Natural killer cell (primary cell): ENCODE results near the gene HCFC2. TPM values are rescaled to one million over a fixed set of nuclear protein-coding genes. Genes with fewer than 3 reads are reported as not detected.
"Not testable (repeated sequence)": the region's sequence is repeated elsewhere in the genome, so short reads cannot be mapped to it uniquely, and the experiment has no call there.

Experiments used
- ATAC-seq, 3 donors: fragments of 150-1000 bp in 2 of 3; fragments of 200-7000 bp in 1 of 3; cut with Tn5 transposase; 1 replicate in 1 of 3; 2 replicates in 2 of 3; pipeline ENCODE4 v1.10.0; 2021; ENCODE audit warnings: mild to moderate bottlenecking in 2 of 3, moderate library complexity in 2 of 3
- DNase-seq, 2 donors: peaks; one replicate each; pipeline versions ENCODE4 v3.0.0 to v3.0.0-alpha.2; 2013 to 2021; ENCODE audit warnings: mixed read lengths in 1 of 2
- H3K27ac ChIP-seq: one replicate; pipeline ENCODE4 v1.5.1; 2013; ENCODE audit warnings: mild to moderate bottlenecking, low read length
- H3K27me3 ChIP-seq: one replicate; pipeline ENCODE4 v1.6.1; 2013; ENCODE audit warnings: low read length; ENCODE audit not compliant: control insufficient read depth, insufficient read depth
- H3K36me3 ChIP-seq: one replicate; pipeline ENCODE4 v1.6.1; 2013; ENCODE audit warnings: low read length; ENCODE audit not compliant: control insufficient read depth, insufficient read depth
- H3K4me1 ChIP-seq: one replicate; pipeline ENCODE4 v1.6.1; 2013; ENCODE audit warnings: low read length; ENCODE audit not compliant: control insufficient read depth, insufficient read depth
- H3K4me3 ChIP-seq: one replicate; pipeline ENCODE4 v1.5.1; 2013; ENCODE audit warnings: low read length
- H3K9me3 ChIP-seq: one replicate; pipeline ENCODE4 v1.6.1; 2013; ENCODE audit warnings: low read length; ENCODE audit not compliant: control insufficient read depth, insufficient read depth
- H3K27ac Mint-ChIP-seq, 2 donors: one replicate each; pipeline ENCODE4 v1.8.0; 2022; ENCODE audit warnings: mild to moderate bottlenecking in 2 of 2, mixed read lengths in 2 of 2, moderate library complexity in 1 of 2
- H3K27me3 Mint-ChIP-seq, 2 donors: one replicate each; pipeline ENCODE4 v1.8.0; 2022; ENCODE audit warnings: low read depth in 2 of 2, mixed read lengths in 2 of 2
- H3K36me3 Mint-ChIP-seq: one replicate; pipeline ENCODE4 v1.8.0; 2022; ENCODE audit warnings: mixed read lengths
- H3K4me1 Mint-ChIP-seq, 2 donors: one replicate each; pipeline ENCODE4 v1.8.0; 2022; ENCODE audit warnings: mixed read lengths in 2 of 2
- H3K4me3 Mint-ChIP-seq: one replicate; pipeline ENCODE4 v1.8.0; 2022; ENCODE audit warnings: mild to moderate bottlenecking, moderate library complexity, mixed read lengths
- H3K9me3 Mint-ChIP-seq, 2 donors: one replicate each; pipeline ENCODE4 v1.8.0; 2022; ENCODE audit warnings: mixed read lengths in 2 of 2
- WGBS: methylation state at CpG from one replicate; pipeline ENCODE4 v1.1.7; 2013; ENCODE audit warnings: missing lambda C conversion rate; ENCODE audit not compliant: insufficient coverage; 5-methylcytosine and 5-hydroxymethylcytosine counted together
- intact Hi-C: fragments of 100-400 bp; cut with micrococcal nuclease; formaldehyde crosslinking; loops from one replicate; pipeline ENCODE4 v1.14.2; 2022
- total RNA-seq, 4 donors: library from RNA; stranded (reverse); fragments of 120-200 nt in 1 of 4; gene quantifications; one replicate each; pipeline versions ENCODE4 v1.2.3 to v1.2.4, GENCODE V29; 2013 to 2022
- TF ChIP-seq, protein P1 (sequence below): fragments of 200-600 bp; IDR thresholded peaks from one replicate; pipeline ENCODE4 v1.8.0; 2022; ENCODE audit warnings: antibody characterized with exemption

HCFC2 gene
- total RNA-seq, 3 donors from 2014 or later (not counting 1 experiment from before 2014, with no cell fraction given), result 20.3 to 24.4 (median 23.8) TPM

DNA sequence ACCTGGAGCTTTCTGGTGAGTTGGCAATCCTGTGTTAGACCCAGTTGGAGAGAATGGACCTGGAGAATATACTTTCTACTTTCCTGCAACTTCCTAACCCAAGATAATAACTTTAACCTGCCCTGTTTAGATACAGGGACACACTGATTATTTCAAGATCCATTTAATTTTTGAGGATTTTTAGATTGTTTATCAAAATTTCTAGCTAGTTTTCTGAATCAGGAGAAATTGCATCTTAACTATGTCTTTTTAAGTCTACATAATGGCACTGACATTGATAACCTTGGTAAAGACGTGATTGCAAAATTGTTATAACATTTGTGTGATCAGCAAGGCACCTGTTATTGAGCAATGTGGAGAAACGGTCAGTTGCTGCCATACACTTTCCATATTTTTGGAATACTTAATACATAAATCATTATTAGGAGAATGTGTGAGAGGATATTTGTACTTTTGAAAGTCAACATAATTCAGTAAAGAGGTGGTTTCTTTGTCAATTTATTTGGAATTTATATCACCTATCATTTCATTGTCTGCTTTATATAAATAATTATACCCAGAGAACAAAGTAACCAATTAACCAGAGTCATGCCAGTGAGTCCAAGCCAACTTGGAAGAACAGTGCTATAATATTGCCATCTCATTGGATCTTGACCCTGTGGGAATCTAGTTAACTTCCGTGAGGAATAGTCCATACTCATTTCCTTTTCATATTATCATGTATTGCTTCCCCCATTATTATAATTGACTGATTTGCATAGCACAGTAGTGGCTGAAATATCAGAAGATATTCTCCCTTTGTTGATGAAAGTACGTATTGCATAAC lies 45.3 kb downstream of the HCFC2 start:
- peaks cover 16 to 18% of the 10 kb centered on the region in 2 donors for H3K4me1 Mint-ChIP-seq
- ATAC-seq (peak in 1 of 3 donors; percentile 3), DNase-seq (no peak)
- Histone ChIP-seq H3K9me3 (no peaks in the 10 kb centered on the region), H3K27me3 (no peaks in the 10 kb centered on the region), H3K27ac (no peak overlapping the region), H3K36me3 (peaks cover 14% of the 10 kb centered on the region), H3K4me1 (no peaks in the 10 kb centered on the region), H3K4me3 (no peak overlapping the region)
- WGBS, result 82% methylated on average over 3 of the region's 4 CpGs
- no peaks in the 10 kb centered on the region for H3K27me3 Mint-ChIP-seq
- H3K27ac Mint-ChIP-seq, result peak overlapping the region in 1 of 2 donors; percentile 44
- intact Hi-C loops, result loop anchor here (1.0 kb wide), 2 partner anchors 52 to 231 kb away; no protein-coding TSS in a partner anchor
- TF ChIP-seq, protein P1, sequence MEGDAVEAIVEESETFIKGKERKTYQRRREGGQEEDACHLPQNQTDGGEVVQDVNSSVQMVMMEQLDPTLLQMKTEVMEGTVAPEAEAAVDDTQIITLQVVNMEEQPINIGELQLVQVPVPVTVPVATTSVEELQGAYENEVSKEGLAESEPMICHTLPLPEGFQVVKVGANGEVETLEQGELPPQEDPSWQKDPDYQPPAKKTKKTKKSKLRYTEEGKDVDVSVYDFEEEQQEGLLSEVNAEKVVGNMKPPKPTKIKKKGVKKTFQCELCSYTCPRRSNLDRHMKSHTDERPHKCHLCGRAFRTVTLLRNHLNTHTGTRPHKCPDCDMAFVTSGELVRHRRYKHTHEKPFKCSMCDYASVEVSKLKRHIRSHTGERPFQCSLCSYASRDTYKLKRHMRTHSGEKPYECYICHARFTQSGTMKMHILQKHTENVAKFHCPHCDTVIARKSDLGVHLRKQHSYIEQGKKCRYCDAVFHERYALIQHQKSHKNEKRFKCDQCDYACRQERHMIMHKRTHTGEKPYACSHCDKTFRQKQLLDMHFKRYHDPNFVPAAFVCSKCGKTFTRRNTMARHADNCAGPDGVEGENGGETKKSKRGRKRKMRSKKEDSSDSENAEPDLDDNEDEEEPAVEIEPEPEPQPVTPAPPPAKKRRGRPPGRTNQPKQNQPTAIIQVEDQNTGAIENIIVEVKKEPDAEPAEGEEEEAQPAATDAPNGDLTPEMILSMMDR, result peak; percentile 65
- no peaks in the 10 kb centered on the region for H3K36me3 Mint-ChIP-seq
- no peaks in the 10 kb centered on the region for H3K9me3 Mint-ChIP-seq
- no peak overlapping the region for H3K4me3 Mint-ChIP-seq

DNA sequence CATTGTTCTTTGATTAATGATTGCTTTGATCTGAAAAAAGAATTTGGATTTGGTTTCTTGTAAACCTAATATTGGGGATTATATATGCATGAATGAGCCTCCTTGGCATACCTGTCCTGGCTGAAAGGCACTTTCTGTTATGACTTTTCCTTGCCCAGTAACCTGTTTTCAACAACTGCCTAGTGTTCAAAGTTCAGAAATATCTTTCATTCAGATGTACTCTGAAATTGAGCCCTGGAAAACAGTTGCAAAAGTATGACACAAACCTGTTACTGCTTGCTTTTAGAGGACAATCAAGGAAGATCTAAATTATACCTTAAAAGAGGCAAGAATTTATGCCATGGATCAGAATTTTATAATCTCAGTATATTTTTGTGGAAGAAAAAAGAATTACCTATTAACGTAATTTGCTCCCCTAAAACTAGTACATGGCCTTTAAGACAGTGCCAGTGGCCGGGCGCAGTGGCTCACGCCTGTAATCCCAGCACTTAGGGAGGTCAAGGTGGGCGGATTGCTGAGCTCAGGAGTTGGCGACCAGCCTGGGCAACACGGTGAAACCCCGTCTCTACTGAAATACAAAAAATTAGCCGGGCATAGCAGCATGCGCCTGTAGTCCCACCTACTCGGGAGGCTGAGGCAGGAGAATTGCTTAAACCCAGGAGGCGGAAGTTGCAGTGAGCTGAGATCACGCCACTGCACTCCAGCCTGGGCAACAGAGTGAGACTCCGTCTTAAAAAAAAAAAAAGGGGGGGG lies 50.7 kb downstream of the HCFC2 start:
- H3K27ac ChIP-seq, H3K4me1 ChIP-seq, H3K4me3 Mint-ChIP-seq, H3K27me3 ChIP-seq, intact Hi-C loops, H3K9me3 ChIP-seq, H3K4me3 ChIP-seq, ATAC-seq, H3K27me3 Mint-ChIP-seq, H3K9me3 Mint-ChIP-seq, H3K27ac Mint-ChIP-seq, DNase-seq, H3K36me3 Mint-ChIP-seq: not testable (repeated sequence)
- H3K4me1 Mint-ChIP-seq, result peaks cover 6 to 11% of the 10 kb centered on the region in 2 donors
- H3K36me3 ChIP-seq, result peaks cover 31% of the 10 kb centered on the region
- 98% methylated on average over 14 of the region's 14 CpGs for WGBS

DNA sequence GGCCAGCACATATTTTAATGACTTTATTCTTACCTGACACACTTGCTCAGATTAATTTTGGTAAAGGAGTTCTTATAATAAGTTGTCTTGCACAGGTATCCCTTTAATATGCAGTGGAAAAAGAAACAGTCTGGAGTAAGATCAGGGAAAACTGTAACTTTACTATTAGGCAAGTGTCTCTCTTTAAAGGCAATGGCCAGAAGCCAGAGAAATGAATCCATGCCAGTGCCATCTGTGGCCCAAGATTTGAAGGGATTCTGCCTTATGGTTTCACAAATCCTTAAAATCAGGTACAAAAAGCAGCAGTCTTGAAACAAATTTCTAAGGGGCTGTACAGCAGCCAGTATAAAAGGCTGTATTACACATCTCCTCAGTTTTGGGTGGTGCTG lies 51.2 kb downstream of the HCFC2 start:
- no peak overlapping the region for H3K27ac ChIP-seq
- peaks cover 35% of the 10 kb centered on the region for H3K36me3 ChIP-seq
- no peaks in the 10 kb centered on the region for H3K27me3 Mint-ChIP-seq
- DNase-seq (no peak), ATAC-seq (no peak)
- H3K27ac Mint-ChIP-seq, result no peak overlapping the region
- no peaks in the 10 kb centered on the region for H3K27me3 ChIP-seq
- no peaks in the 10 kb centered on the region for H3K9me3 ChIP-seq
- H3K9me3 Mint-ChIP-seq, result no peaks in the 10 kb centered on the region
- TF ChIP-seq, protein P1, result no peak
- intact Hi-C loops, result no loop called here
- H3K36me3 Mint-ChIP-seq, result no peaks in the 10 kb centered on the region
- H3K4me3 ChIP-seq, result no peak overlapping the region
- H3K4me1 Mint-ChIP-seq, result peaks cover 6 to 11% of the 10 kb centered on the region in 2 donors
- no peak overlapping the region for H3K4me3 Mint-ChIP-seq
- H3K4me1 ChIP-seq, result no peaks in the 10 kb centered on the region

DNA sequence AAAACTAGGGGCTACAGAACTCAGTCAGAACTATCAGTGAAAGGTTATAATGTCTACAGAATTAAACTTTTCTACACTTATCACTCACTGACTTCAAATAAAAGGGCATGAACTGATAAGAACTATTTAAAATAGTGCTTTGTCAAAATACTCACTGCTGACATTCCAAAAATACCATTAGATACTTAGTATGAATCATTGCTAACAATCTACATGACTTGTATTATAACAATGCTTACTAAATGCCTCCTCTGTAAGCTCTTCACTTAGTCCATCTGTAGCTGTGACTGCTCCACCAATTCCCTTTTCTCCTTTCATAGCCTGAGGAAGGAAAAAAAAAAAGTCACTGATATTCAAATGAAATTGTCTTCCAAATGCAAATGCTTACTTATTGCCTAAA lies 56.7 kb downstream of the HCFC2 start:
- DNase-seq (no peak), ATAC-seq (no peak)
- H3K9me3 Mint-ChIP-seq, result no peaks in the 10 kb centered on the region
- H3K27me3 Mint-ChIP-seq, result no peaks in the 10 kb centered on the region
- H3K4me3 Mint-ChIP-seq, result no peak overlapping the region
- no peak overlapping the region for H3K27ac Mint-ChIP-seq
- Histone ChIP-seq H3K27ac (no peak overlapping the region), H3K27me3 (no peaks in the 10 kb centered on the region), H3K36me3 (peaks cover 74% of the 10 kb centered on the region), H3K9me3 (no peaks in the 10 kb centered on the region), H3K4me3 (no peak overlapping the region), H3K4me1 (no peaks in the 10 kb centered on the region)
- intact Hi-C loops, result no loop called here
- TF ChIP-seq, protein P1, result no peak
- peaks cover 7% of the 10 kb centered on the region for H3K36me3 Mint-ChIP-seq
- peaks cover 0 to under 1% of the 10 kb centered on the region in 2 donors for H3K4me1 Mint-ChIP-seq
